Heart left ventricle (tissue), 16 donors: ENCODE results near the gene ZNF578. TPM values are rescaled to one million over a fixed set of nuclear protein-coding genes. Genes with fewer than 3 reads are reported as not detected.

ENCODE experiments used
- ATAC-seq, 4 donors: fragments of 200-7000 bp; cut with Tn5 transposase; one replicate each; pipeline ENCODE4 v1.9.1; 2020 to 2022; ENCODE audit warnings: moderate library complexity in 4 of 4, mild to moderate bottlenecking in 3 of 4, moderate number of reproducible peaks in 1 of 4
- DNase-seq, 5 donors: peaks; one replicate each; pipeline ENCODE4 v3.0.0-alpha.2; 2020
- H3K27ac ChIP-seq, 12 donors: fragments of 200-600 bp; sonication (generic) in 4 of 12; one replicate each; pipeline versions ENCODE4 v1.5.0 to v1.8.0; 2016 to 2022; ENCODE audit warnings: mild to moderate bottlenecking in 2 of 12
- H3K27me3 ChIP-seq, 9 donors: fragments of 200-600 bp; sonication (generic) in 2 of 9; one replicate each; pipeline versions ENCODE4 v1.5.1 to v1.8.0; 2016 to 2022; ENCODE audit warnings: mild to moderate bottlenecking in 3 of 9
- H3K36me3 ChIP-seq, 9 donors: fragments of 200-600 bp; sonication (generic) in 2 of 9; one replicate each; pipeline versions ENCODE4 v1.5.0 to v1.8.0; 2018 to 2022; ENCODE audit warnings: mild to moderate bottlenecking in 2 of 9
- H3K4me1 ChIP-seq, 12 donors: fragments of 200-600 bp; sonication (generic) in 4 of 12; one replicate each; pipeline versions ENCODE4 v1.5.0 to v1.8.0; 2016 to 2022; ENCODE audit warnings: mild to moderate bottlenecking in 3 of 12
- H3K4me3 ChIP-seq, 12 donors: fragments of 200-600 bp; sonication (generic) in 4 of 12; one replicate each; pipeline versions ENCODE4 v1.5.0 to v1.8.0; 2017 to 2022; ENCODE audit warnings: mild to moderate bottlenecking in 9 of 12, moderate library complexity in 4 of 12
- H3K9me3 ChIP-seq, 12 donors: fragments of 200-600 bp; sonication (generic) in 4 of 12; one replicate each; pipeline versions ENCODE4 v1.5.0 to v1.8.0; 2016 to 2022; ENCODE audit warnings: mild to moderate bottlenecking in 1 of 12
- CTCF ChIP-seq, 12 donors: fragments of 200-600 bp; sonication (generic) in 4 of 12; IDR thresholded peaks; one replicate each; pipeline versions ENCODE4 v1.5.0 to v1.8.0; 2018 to 2022; ENCODE audit warnings: antibody characterized with exemption in 12 of 12, mild to moderate bottlenecking in 5 of 12
- POLR2A ChIP-seq, 2 donors: fragments of 450-650 bp; IDR thresholded peaks; one replicate each; pipeline ENCODE4 v1.6.1; 2017; ENCODE audit warnings: antibody characterized with exemption in 2 of 2, mild to moderate bottlenecking in 2 of 2, moderate library complexity in 2 of 2
- WGBS, 4 donors: extraction: QIAGEN DNeasy Blood & Tissue Kit in 2 of 4; methylation state at CpG; one replicate each; pipeline versions ENCODE4 v1.1.5 to v1.1.7; 2013 to 2018; 5-methylcytosine and 5-hydroxymethylcytosine counted together
- intact Hi-C, 10 donors: fragments of 100-400 bp; cut with DNase I; formaldehyde crosslinking; loops; one replicate each; pipeline versions ENCODE4 v1.11.1 to v1.14.2; 2022
- polyA plus RNA-seq, 2 donors: library from polyadenylated mRNA; stranded (reverse); fragments of 200-250 nt; gene quantifications; one replicate each; pipeline ENCODE4 v1.2.3, GENCODE V29; 2013
- total RNA-seq, 9 donors: library from RNA; depleted of rRNA in 2 of 9; stranded (reverse); fragments of >200 nt in 2 of 9; fragmentation: NEBNext Ultra II Directional in 3 of 9; extraction: Animal tissue kit (Norgen Biotek cat#: 25700) in 3 of 9; gene quantifications; one replicate each; pipeline versions ENCODE4 v1.1.0 to v1.2.4, GENCODE V29; 2016 to 2023
- donor health status: ischemic (EF 13 %, LVEDD 7.1; RV severe dilation, severe dysfunction).
- donor health status: healthy with polysubstance abuse.
- donor health status: DM: no; HTN: yes; CAD: no.
- donor health status: DM: no; HTN: no; CAD: no.
- donor health status: ischemic (EF 25% LVEDD 6.9; RV normal size, moderate dysfunction).
- donor health status: ischemic (EF 25% LVEDD 5.7; RV mildly dilated, moderate dysfunction).
- donor health status: healthy.
- donor health status: DM: yes; HTN: yes; CAD: no.
- donor health status: ischemic (EF 35%, LVEDD 5.7; RV mildly dilated, moderate dysfunction).
- donor health status: nonischemic (EF 11% LVEDD 7.7; RV severe dilation, severe dysfunction).
- donor health status: DM: yes; HTN: yes; CAD: no.
- donor health status: PGD.
- donor health status: ischemic (EF 29% LVEDD 5.4; RV normal size, mild dysfunction).
- donor health status: nonischemic (EF 23%, LVEDD 6.1; RV moderate dilation, normal function).

ZNF578 gene
- total and polyA plus RNA-seq, 11 donors: 0.64 to 4.7 (median 2.0) TPM

- no peak for ATAC-seq
- Histone ChIP-seq H3K36me3 (no peaks in the 10 kb centered on the region), H3K27me3 (no peaks in the 10 kb centered on the region), H3K9me3 (peaks cover 0 to 27% (median 0%) of the 10 kb centered on the region in 12 donors), H3K4me1 (peaks cover 0 to 10% (median 0%) of the 10 kb centered on the region in 12 donors), H3K4me3 (no peak overlapping the region), H3K27ac (no peak overlapping the region)
- DNase-seq: no peak
- TF ChIP-seq CTCF (IDR thresholded peaks at IDR 0.05) (no peak), POLR2A (IDR thresholded peaks at IDR 0.05) (no peak)
- intact Hi-C loops: no loop called here
- WGBS, 4 donors: 72 to 86% (median 82%) methylated on average over 14 of the region's 14 CpGs
These were observed 69.2 kb downstream of the ZNF578 start for GRCh38 chr19:52522551-52522950.

- Histone ChIP-seq H3K36me3 (no peaks in the 10 kb centered on the region), H3K27me3 (no peaks in the 10 kb centered on the region), H3K4me3 (no peak overlapping the region), H3K27ac (no peak overlapping the region), H3K9me3 (peaks cover 0 to 27% (median 0%) of the 10 kb centered on the region in 12 donors), H3K4me1 (peaks cover 0 to 20% (median 9%) of the 10 kb centered on the region in 12 donors)
- whole genome bisulfite sequencing, 4 donors: 88 to 93% (median 90%) methylated on average over 20 of the region's 20 CpGs
- TF ChIP-seq CTCF (IDR thresholded peaks at IDR 0.05): no peak
- no peak for TF ChIP-seq POLR2A (IDR thresholded peaks at IDR 0.05)
- no peak for DNase-seq
- intact Hi-C loops: no loop called here
- no peak for ATAC-seq
These were observed 70.7 kb downstream of the ZNF578 start for GRCh38 chr19:52524086-52524485.

- peak; percentile 96 to 99 (median 98) for ATAC-seq
- Histone ChIP-seq H3K9me3 (peaks cover 0 to 17% (median 0%) of the 10 kb centered on the region in 12 donors), H3K4me1 (peaks cover 0 to 24% (median 9%) of the 10 kb centered on the region in 12 donors), H3K36me3 (no peaks in the 10 kb centered on the region), H3K4me3 (peak within 1 kb of the TSS; percentile 63 to 94 (median 75)), H3K27me3 (no peaks in the 10 kb centered on the region), H3K27ac (peak within 1 kb of the TSS; percentile 84 to 97 (median 93))
- 0 to 1% (median 0%) methylated on average over 21 to 54 of the region's 54 CpGs for WGBS, 4 donors
- DNase-seq: peak; percentile 97 to 99 (median 98)
- intact Hi-C loops: loop anchor here in 6 of 10 donors (2.0 to 5.0 kb wide), 7 partner anchors 40 to 207 kb away; partner anchors contain the start of genes ZNF701 (in 4 of the 6), ZNF578 (in 2 of the 6) and ZNF611 (in 1 of the 6)
- TF ChIP-seq POLR2A (IDR thresholded peaks at IDR 0.05) (peak in 1 of 2 donors; percentile 21), CTCF (IDR thresholded peaks at IDR 0.05) (peak; percentile 43 to 79 (median 60))
These were observed 74.0 kb downstream of the ZNF578 start, which contains the start of gene ZNF808 for GRCh38 chr19:52527134-52527955. Gene ZNF808 (plus strand): TSS chr19:52527668. CDS start chr19:52543285, 15,617 bp downstream.

GRCh38 chr19:52527956-52528351 is 74.6 kb downstream of the ZNF578 start:
- 1 to 2% (median 1%) methylated on average over 25 of the region's 25 CpGs for WGBS, 4 donors
- peak; percentile 12 to 49 (median 30) for DNase-seq
- intact Hi-C loops: loop anchor here in 6 of 10 donors (2.0 to 5.0 kb wide), 7 partner anchors 39 to 207 kb away; partner anchors contain the start of genes ZNF701 (in 4 of the 6), ZNF578 (in 2 of the 6) and ZNF611 (in 1 of the 6)

More at GRCh38 chr19:52527956-52528351, 74.6 kb downstream of the ZNF578 start:
- TF ChIP-seq CTCF (IDR thresholded peaks at IDR 0.05): no peak
- Histone ChIP-seq H3K4me3 (peak overlapping the region; percentile 63 to 94 (median 75)), H3K36me3 (peaks cover 0 to 3% (median 1%) of the 10 kb centered on the region in 9 donors), H3K9me3 (peaks cover 0 to 15% (median 0%) of the 10 kb centered on the region in 12 donors), H3K27me3 (no peaks in the 10 kb centered on the region), H3K27ac (peak overlapping the region; percentile 84 to 97 (median 92)), H3K4me1 (peaks cover 0 to 24% (median 9%) of the 10 kb centered on the region in 12 donors)
- ATAC-seq: peak; percentile 23 to 47 (median 38)
